Measurements from ENCODE around the gene GPR150. TPM values are rescaled to one million over a fixed set of nuclear protein-coding genes. Genes with fewer than 3 reads are reported as not detected.

GPR150 gene
- total RNA-seq, 1 experiment from 2014 or later = 0.54 TPM

DNA sequence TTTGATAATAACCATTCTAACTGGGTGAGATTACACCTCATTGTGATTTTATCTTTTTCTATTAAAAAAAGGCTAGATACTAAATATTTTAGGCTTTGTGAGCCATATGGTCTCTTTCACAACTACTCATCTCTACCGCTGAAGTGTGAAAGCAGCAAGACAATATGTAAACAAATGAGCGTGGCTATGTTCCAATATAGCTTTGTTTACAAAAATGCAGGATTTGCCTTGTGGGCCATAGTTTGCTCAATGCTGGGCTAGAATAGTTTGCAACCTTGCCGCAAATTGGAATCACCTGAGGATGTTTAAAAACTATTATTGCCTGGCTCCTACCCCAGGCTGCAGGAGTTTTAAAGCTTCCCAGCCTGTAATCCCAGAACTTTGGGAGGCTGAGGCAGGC is 10.2 kb upstream of the GPR150 start:
- H3K4me3 ChIP-seq (ENCODE audit: low read depth in 2 of 2, low read length in 2 of 2) = no peak overlapping the region
- TF ChIP-seq, protein P1, sequence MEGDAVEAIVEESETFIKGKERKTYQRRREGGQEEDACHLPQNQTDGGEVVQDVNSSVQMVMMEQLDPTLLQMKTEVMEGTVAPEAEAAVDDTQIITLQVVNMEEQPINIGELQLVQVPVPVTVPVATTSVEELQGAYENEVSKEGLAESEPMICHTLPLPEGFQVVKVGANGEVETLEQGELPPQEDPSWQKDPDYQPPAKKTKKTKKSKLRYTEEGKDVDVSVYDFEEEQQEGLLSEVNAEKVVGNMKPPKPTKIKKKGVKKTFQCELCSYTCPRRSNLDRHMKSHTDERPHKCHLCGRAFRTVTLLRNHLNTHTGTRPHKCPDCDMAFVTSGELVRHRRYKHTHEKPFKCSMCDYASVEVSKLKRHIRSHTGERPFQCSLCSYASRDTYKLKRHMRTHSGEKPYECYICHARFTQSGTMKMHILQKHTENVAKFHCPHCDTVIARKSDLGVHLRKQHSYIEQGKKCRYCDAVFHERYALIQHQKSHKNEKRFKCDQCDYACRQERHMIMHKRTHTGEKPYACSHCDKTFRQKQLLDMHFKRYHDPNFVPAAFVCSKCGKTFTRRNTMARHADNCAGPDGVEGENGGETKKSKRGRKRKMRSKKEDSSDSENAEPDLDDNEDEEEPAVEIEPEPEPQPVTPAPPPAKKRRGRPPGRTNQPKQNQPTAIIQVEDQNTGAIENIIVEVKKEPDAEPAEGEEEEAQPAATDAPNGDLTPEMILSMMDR (IDR thresholded peaks at IDR 0.05) = no peak
- TF ChIP-seq TCF7L2 (IDR thresholded peaks at IDR 0.05; ENCODE audit: low read depth, low read length) (no peak), POLR2AphosphoS5 (IDR thresholded peaks at IDR 0.05; ENCODE audit: low read depth, low read length) (no peak), SIN3A (IDR thresholded peaks at IDR 0.05; ENCODE audit: borderline replicate concordance, insufficient read depth, low read depth, low read length) (no peak), REST (IDR thresholded peaks at IDR 0.05; ENCODE audit: insufficient read depth in 1 of 2, low read depth in 2 of 2, low read length in 1 of 2) (no peak)
- H3K36me3 ChIP-seq (ENCODE audit: control insufficient read depth, insufficient read depth, low read length) = no peaks in the 10 kb centered on the region
- no TSS peak for BruUV-seq (replicated peaks)
- H3K4me1 ChIP-seq (ENCODE audit: control insufficient read depth, insufficient read depth, low read length) = no peaks in the 10 kb centered on the region
- peaks cover 15% of the 10 kb centered on the region; the same call in 1 of the 2 replicates for H3K9me3 ChIP-seq (ENCODE audit: control insufficient read depth, insufficient read depth, low read depth, low read length)
- CTCF ChIA-PET = interaction anchor here (0.7 kb wide), 1 partner anchor 61 kb away, joined by 11 read pairs; no protein-coding TSS in a partner anchor
- DNase-seq (ENCODE audit: low read depth, low spot score) = no peak
- ATAC-seq = no peak
- H3K27me3 ChIP-seq (ENCODE audit: control insufficient read depth, insufficient read depth, low read length) = no peaks in the 10 kb centered on the region
- POLR2A ChIA-PET = no interaction called here
- in situ Hi-C loops (cut with HindIII; ENCODE audit: low pct_unique_long_range_greater_than_20kb, low sequenced_read_pairs) = no loop called here
- intact Hi-C loops (cut with micrococcal nuclease; ENCODE audit: unreplicated experiment) = loop anchor here (10.0 kb wide), 1 partner anchor 55 kb away; the partner anchor contains the start of genes ARSK and SKIC3
- H3K27ac ChIP-seq (ENCODE audit: low read length) = no peak overlapping the region

- intact Hi-C loops (cut with micrococcal nuclease; ENCODE audit: unreplicated experiment) = loop anchor here (10.0 kb wide), 1 partner anchor 56 kb away; the partner anchor contains the start of genes ARSK and SKIC3
- Histone ChIP-seq H3K27me3 (ENCODE audit: control insufficient read depth, insufficient read depth, low read length) (no peaks in the 10 kb centered on the region), H3K4me3 (ENCODE audit: low read depth in 2 of 2, low read length in 2 of 2) (no peak overlapping the region), H3K9me3 (ENCODE audit: control insufficient read depth, insufficient read depth, low read depth, low read length) (peaks cover 15% of the 10 kb centered on the region; the same call in 1 of the 2 replicates), H3K27ac (ENCODE audit: low read length) (no peak overlapping the region), H3K36me3 (ENCODE audit: control insufficient read depth, insufficient read depth, low read length) (no peaks in the 10 kb centered on the region), H3K4me1 (ENCODE audit: control insufficient read depth, insufficient read depth, low read length) (no peaks in the 10 kb centered on the region)
- ChIA-PET POLR2A (no interaction called here), CTCF (no interaction called here)
- TF ChIP-seq REST (IDR thresholded peaks at IDR 0.05; ENCODE audit: insufficient read depth in 1 of 2, low read depth in 2 of 2, low read length in 1 of 2) = no peak
- TF ChIP-seq, protein P1 (IDR thresholded peaks at IDR 0.05) = no peak
- no peak for TF ChIP-seq SIN3A (IDR thresholded peaks at IDR 0.05; ENCODE audit: borderline replicate concordance, insufficient read depth, low read depth, low read length)
- no peak for TF ChIP-seq TCF7L2 (IDR thresholded peaks at IDR 0.05; ENCODE audit: low read depth, low read length)
- no peak for TF ChIP-seq POLR2AphosphoS5 (IDR thresholded peaks at IDR 0.05; ENCODE audit: low read depth, low read length)
- in situ Hi-C loops (cut with HindIII; ENCODE audit: low pct_unique_long_range_greater_than_20kb, low sequenced_read_pairs) = no loop called here
- no peak for ATAC-seq
- no TSS peak for BruUV-seq (replicated peaks)
- DNase-seq (ENCODE audit: low read depth, low spot score) = no peak
These were observed 9.3 kb upstream of the GPR150 start for GRCh38 chr5:95610546-95610945.
